Epithelial cell of esophagus (primary cell): ENCODE measurements around the gene ARHGAP29.
A peak's percentile ranks its signal among the peaks of the same experiment; 100 is the strongest.

ENCODE experiments used
- DNase-seq: peaks from one replicate; pipeline ENCODE4 v3.0.0; 2010; ENCODE audit warnings: low read depth
- H3K4me3 ChIP-seq: 2 replicates; pipeline ENCODE4 v1.5.1; 2011; ENCODE audit warnings: mild to moderate bottlenecking, low read length, control low read depth
- CTCF ChIP-seq: IDR thresholded peaks from 2 replicates; pipeline ENCODE4 v1.5.1; 2011; ENCODE audit warnings: low read depth, mild to moderate bottlenecking, low read length, control low read depth, inconsistent platforms; ENCODE audit not compliant: insufficient read depth; ENCODE audit errors: missing control alignments

The ARHGAP29 gene

GRCh38 chr1:94225845-94226244 is 11.5 kb downstream of the ARHGAP29 start:
- TF ChIP-seq CTCF: no peak
- no peak overlapping the region for H3K4me3 ChIP-seq
- DNase-seq: no peak

- DNase-seq: no peak
- H3K4me3 ChIP-seq: no peak overlapping the region
- no peak for TF ChIP-seq CTCF
Observed at GRCh38 chr1:94218332-94218731, 19.1 kb downstream of the ARHGAP29 start.

DNA sequence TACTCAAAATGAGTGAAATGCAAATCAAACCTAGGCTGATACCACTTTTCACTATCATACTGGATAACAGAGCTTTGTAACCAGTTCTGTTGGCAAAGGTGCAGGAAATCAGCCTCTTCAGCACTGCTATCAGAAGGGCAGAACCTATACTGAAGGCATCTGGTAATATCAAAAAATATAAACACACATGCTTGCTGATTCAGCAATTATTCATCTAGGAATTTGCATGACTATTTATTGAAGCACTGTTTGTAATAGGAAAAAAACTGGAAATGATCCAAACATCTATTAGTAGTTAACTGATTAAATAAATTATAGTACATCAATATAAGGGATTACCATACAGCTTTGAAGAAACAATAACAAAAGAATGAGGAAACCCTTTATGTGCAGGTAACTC is 21.4 kb downstream of the ARHGAP29 start:
- no peak for TF ChIP-seq CTCF
- no peak for DNase-seq
- H3K4me3 ChIP-seq: no peak overlapping the region

GRCh38 chr1:94209982-94210381 is 27.4 kb downstream of the ARHGAP29 start:
- DNase-seq: no peak
- no peak for TF ChIP-seq CTCF
- no peak overlapping the region for H3K4me3 ChIP-seq

DNA sequence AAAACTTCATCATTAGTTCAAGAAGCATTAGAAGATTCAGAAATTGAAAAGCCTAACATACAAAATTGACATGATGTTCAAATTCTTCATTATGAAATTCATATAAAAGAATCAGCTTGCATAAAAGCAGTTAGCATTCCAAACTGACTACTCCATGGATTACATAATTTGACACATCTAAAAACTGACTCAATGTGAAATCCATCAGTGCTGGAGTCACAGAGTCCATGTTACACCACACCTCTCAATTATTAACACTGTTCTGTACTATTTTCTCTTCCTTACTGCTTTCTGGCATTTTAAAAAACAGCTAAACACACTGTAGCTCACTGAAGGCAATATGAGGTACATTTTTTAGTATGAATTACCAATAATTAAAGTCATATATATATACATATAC is 28.0 kb downstream of the ARHGAP29 start:
- TF ChIP-seq CTCF: no peak
- no peak overlapping the region for H3K4me3 ChIP-seq
- DNase-seq: peak; percentile 89

GRCh38 chr1:94207695-94208094 is 29.7 kb downstream of the ARHGAP29 start:
- DNase-seq: no peak
- no peak overlapping the region for H3K4me3 ChIP-seq
- TF ChIP-seq CTCF: no peak

DNA sequence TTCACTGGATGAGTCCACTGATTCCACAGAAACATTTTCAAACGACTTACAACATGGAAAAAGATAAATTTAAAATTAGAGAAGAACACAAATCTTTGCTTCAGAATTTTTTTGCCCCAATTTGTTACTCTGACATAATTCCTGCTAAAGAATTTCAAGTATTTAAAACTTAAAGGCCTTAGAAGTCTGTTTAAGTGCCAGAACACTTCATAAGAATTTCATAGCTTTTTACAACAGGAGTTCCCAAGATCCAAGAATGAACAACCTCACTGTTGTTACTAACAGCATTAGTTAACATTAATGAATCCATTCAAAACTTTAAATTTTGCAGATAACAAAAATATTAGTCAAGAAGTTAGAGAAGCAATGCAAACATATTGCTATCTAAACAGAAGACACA is 31.7 kb downstream of the ARHGAP29 start:
- DNase-seq: no peak
- no peak overlapping the region for H3K4me3 ChIP-seq
- no peak for TF ChIP-seq CTCF
